ENCODE measurements around the gene COL1A1.

The COL1A1 gene

DNA sequence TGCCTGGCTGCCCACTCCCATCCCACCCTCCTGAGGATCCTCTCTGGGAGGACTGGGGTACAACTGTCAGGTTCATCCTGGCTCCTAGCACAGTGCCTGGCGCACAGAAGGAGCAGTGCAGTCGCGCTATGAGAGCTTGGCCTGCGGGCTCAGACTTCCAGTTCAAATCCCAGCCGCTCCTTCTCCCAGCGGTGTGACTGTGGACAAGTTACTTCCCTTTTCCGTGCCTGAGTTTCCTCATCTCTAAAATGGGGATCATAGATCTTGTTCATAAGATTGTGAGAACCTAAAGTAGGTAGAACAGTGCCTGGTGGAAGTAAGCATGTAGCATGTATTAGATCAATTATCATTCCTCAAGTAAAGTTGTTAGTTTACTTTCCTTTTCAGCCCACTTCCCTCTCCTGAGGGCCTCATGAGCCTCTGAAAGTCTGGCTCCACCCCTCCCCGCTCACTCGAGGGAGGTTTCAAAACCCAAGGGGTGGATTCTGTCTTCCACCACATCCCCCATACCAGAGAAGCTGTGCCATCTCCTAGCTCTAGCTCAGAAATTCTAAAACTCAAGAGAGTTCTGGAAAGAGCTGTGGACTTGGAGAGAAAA, 19.9 kb upstream of the COL1A1 start:
- no peak for DNase-seq (ENCODE audit: low read depth)
- TF ChIP-seq, protein P1, sequence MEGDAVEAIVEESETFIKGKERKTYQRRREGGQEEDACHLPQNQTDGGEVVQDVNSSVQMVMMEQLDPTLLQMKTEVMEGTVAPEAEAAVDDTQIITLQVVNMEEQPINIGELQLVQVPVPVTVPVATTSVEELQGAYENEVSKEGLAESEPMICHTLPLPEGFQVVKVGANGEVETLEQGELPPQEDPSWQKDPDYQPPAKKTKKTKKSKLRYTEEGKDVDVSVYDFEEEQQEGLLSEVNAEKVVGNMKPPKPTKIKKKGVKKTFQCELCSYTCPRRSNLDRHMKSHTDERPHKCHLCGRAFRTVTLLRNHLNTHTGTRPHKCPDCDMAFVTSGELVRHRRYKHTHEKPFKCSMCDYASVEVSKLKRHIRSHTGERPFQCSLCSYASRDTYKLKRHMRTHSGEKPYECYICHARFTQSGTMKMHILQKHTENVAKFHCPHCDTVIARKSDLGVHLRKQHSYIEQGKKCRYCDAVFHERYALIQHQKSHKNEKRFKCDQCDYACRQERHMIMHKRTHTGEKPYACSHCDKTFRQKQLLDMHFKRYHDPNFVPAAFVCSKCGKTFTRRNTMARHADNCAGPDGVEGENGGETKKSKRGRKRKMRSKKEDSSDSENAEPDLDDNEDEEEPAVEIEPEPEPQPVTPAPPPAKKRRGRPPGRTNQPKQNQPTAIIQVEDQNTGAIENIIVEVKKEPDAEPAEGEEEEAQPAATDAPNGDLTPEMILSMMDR (IDR thresholded peaks at IDR 0.05; ENCODE audit: low read depth, low read length, missing control alignments), result no peak
- H3K4me3 ChIP-seq (ENCODE audit: low read depth, low read length), result no peak overlapping the region
- in situ Hi-C loops (cut with HindIII; ENCODE audit: low sequenced_read_pairs), result no loop called here

DNA sequence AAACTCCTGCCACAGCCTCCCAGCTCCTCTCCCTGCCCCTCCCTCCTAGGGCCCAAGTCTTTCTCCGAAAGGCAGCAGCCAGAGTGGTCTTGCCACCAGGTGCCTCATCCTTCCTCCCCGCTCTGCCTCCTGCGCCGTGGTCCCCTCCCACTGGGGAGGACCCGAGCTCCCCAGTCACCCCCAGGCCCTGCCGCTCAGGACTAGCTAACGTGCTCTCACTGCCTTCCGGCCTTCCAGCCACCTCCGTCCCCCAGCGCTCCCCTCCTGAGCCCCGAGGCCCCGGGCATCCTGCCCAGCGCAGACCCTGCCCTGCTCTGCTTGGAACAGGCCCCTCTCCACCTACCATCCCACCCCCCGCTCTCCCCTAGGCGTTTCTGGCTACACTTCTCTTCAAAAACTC, 19.4 kb upstream of the COL1A1 start:
- H3K4me3 ChIP-seq (ENCODE audit: low read depth, low read length), result no peak overlapping the region
- in situ Hi-C loops (cut with HindIII; ENCODE audit: low sequenced_read_pairs), result no loop called here
- no peak for DNase-seq (ENCODE audit: low read depth)
- TF ChIP-seq, protein P1 (IDR thresholded peaks at IDR 0.05; ENCODE audit: low read depth, low read length, missing control alignments), result no peak

DNA sequence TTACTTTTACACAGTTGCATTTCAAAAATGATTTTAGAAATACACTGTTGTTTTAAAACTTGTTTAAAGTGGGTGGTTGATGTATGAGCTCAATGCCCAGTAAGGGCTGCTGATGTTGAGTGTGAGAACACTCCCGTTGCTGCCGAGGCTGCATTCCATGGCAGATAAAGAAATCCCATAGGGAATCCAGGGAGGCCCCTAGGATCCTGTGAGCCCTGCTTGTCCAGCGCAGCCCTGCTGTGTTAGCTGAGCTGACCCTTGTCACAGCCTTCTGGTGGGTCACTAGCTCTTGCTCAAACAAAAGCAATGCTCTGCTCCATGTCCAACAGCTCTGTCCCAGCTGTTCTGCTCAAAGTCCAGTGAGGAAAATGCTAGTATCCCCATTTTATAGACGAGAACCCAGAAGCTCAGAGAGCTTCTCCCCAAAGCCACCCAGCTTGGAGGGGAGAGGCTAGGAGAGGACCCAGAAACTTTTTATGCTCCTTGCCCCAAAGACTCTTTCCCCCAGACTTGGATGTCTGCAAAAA, 18.6 kb upstream of the COL1A1 start:
- in situ Hi-C loops (cut with HindIII; ENCODE audit: low sequenced_read_pairs), result no loop called here
- H3K4me3 ChIP-seq (ENCODE audit: low read depth, low read length), result peak overlapping the region; percentile 7
- TF ChIP-seq, protein P1 (IDR thresholded peaks at IDR 0.05; ENCODE audit: low read depth, low read length, missing control alignments), result no peak
- no peak for DNase-seq (ENCODE audit: low read depth)

DNA sequence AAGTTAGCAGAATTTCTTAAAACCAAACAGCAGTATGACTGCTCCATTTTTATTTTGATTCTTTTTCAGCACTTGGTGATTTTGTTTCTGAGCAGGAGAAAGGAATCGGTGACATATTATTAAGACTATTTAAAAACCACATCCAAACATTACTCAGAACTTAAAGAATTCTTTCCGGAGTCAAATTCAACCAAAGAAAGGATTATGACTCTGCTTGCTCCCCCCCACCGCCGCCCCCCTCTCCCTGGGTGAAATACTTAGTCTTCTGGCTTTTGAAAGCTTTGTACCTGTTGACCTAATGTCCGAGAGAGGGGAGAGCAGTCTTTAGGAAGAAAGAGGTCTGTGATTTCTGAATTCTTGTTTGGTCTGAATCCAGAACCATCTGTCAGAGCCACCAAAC, 17.9 kb upstream of the COL1A1 start:
- in situ Hi-C loops (cut with HindIII; ENCODE audit: low sequenced_read_pairs), result no loop called here
- TF ChIP-seq, protein P1 (IDR thresholded peaks at IDR 0.05; ENCODE audit: low read depth, low read length, missing control alignments), result no peak
- peak; percentile 82 for DNase-seq (ENCODE audit: low read depth)
- H3K4me3 ChIP-seq (ENCODE audit: low read depth, low read length), result peak overlapping the region; percentile 7

DNA sequence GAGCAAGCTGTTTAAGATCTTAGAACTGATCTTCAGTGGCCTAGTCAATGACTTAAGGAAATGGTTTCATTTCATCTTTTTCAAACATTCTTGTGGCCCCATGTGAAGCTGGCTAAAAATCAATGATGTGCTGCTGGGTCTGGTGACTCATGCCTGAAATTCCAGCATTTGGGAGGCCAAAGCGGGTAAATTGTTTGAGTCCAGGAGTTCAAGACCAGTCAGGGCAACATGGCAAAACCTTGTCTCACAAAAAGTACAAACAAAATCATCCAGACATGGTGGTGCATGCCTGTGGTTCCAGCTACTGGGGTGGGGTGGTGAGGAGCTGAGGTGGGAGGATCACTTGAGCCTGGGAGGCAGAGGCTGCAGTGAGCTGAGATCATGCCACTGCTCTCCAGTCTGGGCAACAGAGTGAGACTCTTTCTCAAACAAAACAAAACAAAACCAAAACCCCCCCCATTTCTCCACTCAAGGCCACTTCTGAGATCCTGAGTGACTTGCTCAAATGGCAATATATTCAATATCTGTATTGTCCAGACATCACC, 17.4 kb upstream of the COL1A1 start:
- DNase-seq (ENCODE audit: low read depth), result peak; percentile 96
- TF ChIP-seq, protein P1 (IDR thresholded peaks at IDR 0.05; ENCODE audit: low read depth, low read length, missing control alignments), result no peak
- no peak overlapping the region for H3K4me3 ChIP-seq (ENCODE audit: low read depth, low read length)
- in situ Hi-C loops (cut with HindIII; ENCODE audit: low sequenced_read_pairs), result no loop called here

DNA sequence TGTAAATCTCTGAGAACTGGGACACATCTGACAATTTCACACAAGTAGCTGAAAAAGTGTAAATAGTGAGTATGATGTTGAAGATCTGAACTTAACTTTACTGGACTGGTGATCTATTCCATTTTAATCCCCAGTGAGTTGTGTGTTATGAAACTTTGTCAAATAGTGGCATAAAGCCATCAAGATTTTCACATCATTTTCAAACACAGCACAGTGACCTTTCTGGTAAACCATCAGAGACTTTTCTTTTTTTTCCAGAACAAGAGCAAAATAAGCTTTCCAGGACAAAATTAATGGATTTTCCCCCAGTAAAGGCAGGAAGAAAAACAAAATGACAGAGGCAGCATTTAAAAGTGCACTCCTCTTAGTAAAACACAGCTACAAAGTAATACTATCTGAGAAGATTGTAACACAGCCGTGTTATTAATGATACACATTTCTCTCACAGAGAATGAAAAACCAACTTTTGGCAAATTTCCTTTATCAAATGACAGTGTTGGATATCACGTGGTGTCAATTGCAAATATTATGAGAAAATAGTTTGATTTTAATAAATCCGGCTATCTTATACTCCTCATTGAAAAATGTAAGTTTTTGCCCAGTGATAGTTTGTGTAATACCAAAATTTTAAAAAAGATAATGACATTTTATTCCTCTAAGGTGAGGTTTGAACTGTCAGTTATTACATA, 16.8 kb upstream of the COL1A1 start:
- in situ Hi-C loops (cut with HindIII; ENCODE audit: low sequenced_read_pairs), result no loop called here
- TF ChIP-seq, protein P1 (IDR thresholded peaks at IDR 0.05; ENCODE audit: low read depth, low read length, missing control alignments), result no peak
- DNase-seq (ENCODE audit: low read depth), result no peak
- H3K4me3 ChIP-seq (ENCODE audit: low read depth, low read length), result no peak overlapping the region
